HEK293 (cell line): ENCODE results near the gene SP6.

Experiments
- CTCF ChIA-PET: fragments of 350-600 bp; formaldehyde crosslinking; extraction: SDS; loops from one replicate; lab custom pipeline; 2021; ENCODE audit warnings: antibody characterized with exemption; lab: Yijun Ruan, JAX
- POLR2A ChIA-PET: fragments of 300-600 bp; formaldehyde crosslinking; extraction: SDS; loops from one replicate; lab custom pipeline; 2020; ENCODE audit warnings: antibody characterized with exemption, inconsistent platforms; lab: Yijun Ruan, JAX
- H3K27ac ChIP-seq: fragments of 200-500 bp; sonication (Bioruptor generic); 2 replicates; pipeline ENCODE4 v1.5.1; 2014; ENCODE audit warnings: low read depth, low read length, control low read depth, inconsistent platforms; ENCODE audit errors: extremely low read depth
- H3K36me3 ChIP-seq, 2 experiments: fragments of 200-500 bp in 1 of 2; sonication (Bioruptor generic) in 1 of 2; 1 replicate in 1 of 2; 2 replicates in 1 of 2; pipeline ENCODE4 v1.5.1; 2014 to 2017; ENCODE audit warnings: inconsistent platforms in 2 of 2, low read length in 2 of 2; ENCODE audit not compliant: control insufficient read depth in 2 of 2, insufficient read depth in 1 of 2
- H3K4me1 ChIP-seq: fragments of 200-500 bp; sonication (Bioruptor generic); 2 replicates; pipeline ENCODE4 v1.5.1; 2014; ENCODE audit warnings: mild to moderate bottlenecking, low read length, inconsistent platforms; ENCODE audit not compliant: control insufficient read depth, insufficient read depth
- H3K4me3 ChIP-seq: 2 replicates; pipeline ENCODE4 v1.5.1; 2011; ENCODE audit warnings: low read depth, mild to moderate bottlenecking, control low read depth, low read length, moderate library complexity
- H3K9me3 ChIP-seq: fragments of 200-500 bp; sonication (Bioruptor generic); 2 replicates; pipeline ENCODE4 v1.5.1; 2014; ENCODE audit warnings: low read depth, low read length, inconsistent platforms; ENCODE audit not compliant: control insufficient read depth, insufficient read depth
- EGR2 ChIP-seq: fragments of 450-650 bp; formaldehyde crosslinking; IDR thresholded peaks from 2 replicates; pipeline ENCODE4 v1.5.1; 2016; ENCODE audit warnings: low read depth, missing biosample characterization, missing genetic modification characterization
- GLIS1 ChIP-seq: fragments of 450-650 bp; formaldehyde crosslinking; IDR thresholded peaks from 2 replicates; pipeline ENCODE4 v1.5.1; 2016; ENCODE audit warnings: missing biosample characterization, missing genetic modification characterization
- MZF1 ChIP-seq: fragments of 450-650 bp; formaldehyde crosslinking; IDR thresholded peaks from 2 replicates; pipeline ENCODE4 v1.5.1; 2017; ENCODE audit warnings: missing biosample characterization, missing genetic modification characterization, borderline replicate concordance
- ZBTB1 ChIP-seq: fragments of 450-650 bp; formaldehyde crosslinking; IDR thresholded peaks from 2 replicates; pipeline ENCODE4 v1.5.1; 2016; ENCODE audit warnings: missing biosample characterization, missing genetic modification characterization
- ZBTB17 ChIP-seq: fragments of 450-650 bp; formaldehyde crosslinking; IDR thresholded peaks from 2 replicates; pipeline ENCODE4 v1.5.1; 2016; ENCODE audit warnings: missing biosample characterization, missing genetic modification characterization
- ZFP69B ChIP-seq: fragments of 450-650 bp; formaldehyde crosslinking; IDR thresholded peaks from 2 replicates; pipeline ENCODE4 v1.5.1; 2016; ENCODE audit warnings: missing biosample characterization, missing genetic modification characterization
- ZNF138 ChIP-seq: fragments of 450-650 bp; formaldehyde crosslinking; IDR thresholded peaks from 2 replicates; pipeline ENCODE4 v1.5.1; 2016; ENCODE audit warnings: missing biosample characterization, missing genetic modification characterization, borderline replicate concordance
- ZNF184 ChIP-seq: fragments of 450-650 bp; IDR thresholded peaks from 2 replicates; pipeline ENCODE4 v1.5.1; 2018; ENCODE audit warnings: missing biosample characterization, mild to moderate bottlenecking, missing genetic modification characterization
- ZNF24 ChIP-seq: fragments of 450-650 bp; formaldehyde crosslinking; IDR thresholded peaks from 2 replicates; pipeline ENCODE4 v1.5.1; 2016; ENCODE audit warnings: missing biosample characterization, missing genetic modification characterization
- ZNF311 ChIP-seq: fragments of 450-650 bp; formaldehyde crosslinking; IDR thresholded peaks from 2 replicates; pipeline ENCODE4 v1.5.1; 2017; ENCODE audit warnings: missing biosample characterization, missing genetic modification characterization, borderline replicate concordance
- ZNF354C ChIP-seq: fragments of 450-650 bp; formaldehyde crosslinking; IDR thresholded peaks from 2 replicates; pipeline ENCODE4 v1.5.1; 2016; ENCODE audit warnings: missing biosample characterization, missing genetic modification characterization, low read depth, borderline replicate concordance
- ZNF398 ChIP-seq: fragments of 450-650 bp; formaldehyde crosslinking; IDR thresholded peaks from 2 replicates; pipeline ENCODE4 v1.5.1; 2017; ENCODE audit warnings: missing biosample characterization, missing genetic modification characterization
- ZNF513 ChIP-seq: fragments of 450-650 bp; IDR thresholded peaks from 2 replicates; pipeline ENCODE4 v1.5.1; 2018; ENCODE audit warnings: missing biosample characterization, missing genetic modification characterization
- ZNF529 ChIP-seq: fragments of 450-650 bp; formaldehyde crosslinking; IDR thresholded peaks from 2 replicates; pipeline ENCODE4 v1.5.1; 2017; ENCODE audit warnings: missing genetic modification characterization, missing biosample characterization; ENCODE audit not compliant: insufficient replicate concordance
- ZNF558 ChIP-seq: fragments of 450-650 bp; formaldehyde crosslinking; IDR thresholded peaks from 2 replicates; pipeline ENCODE4 v1.5.1; 2016; ENCODE audit warnings: missing biosample characterization, missing genetic modification characterization
- ZNF560 ChIP-seq: fragments of 450-650 bp; formaldehyde crosslinking; IDR thresholded peaks from 2 replicates; pipeline ENCODE4 v1.5.1; 2017; ENCODE audit warnings: missing biosample characterization, missing genetic modification characterization, borderline replicate concordance
- ZSCAN23 ChIP-seq: fragments of 450-650 bp; formaldehyde crosslinking; IDR thresholded peaks from 2 replicates; pipeline ENCODE4 v1.5.1; 2016; ENCODE audit warnings: missing biosample characterization, missing genetic modification characterization
- TF ChIP-seq, protein P1 (sequence below): fragments of 450-650 bp; formaldehyde crosslinking; IDR thresholded peaks from 2 replicates; pipeline ENCODE4 v1.5.1; 2016; ENCODE audit warnings: missing biosample characterization, missing genetic modification characterization
- TF ChIP-seq, protein P2 (sequence below): fragments of 450-650 bp; formaldehyde crosslinking; optimal IDR thresholded peaks from 2 replicates; pipeline ENCODE3; 2016; ENCODE audit warnings: missing biosample characterization, mild to moderate bottlenecking, missing genetic modification characterization
- TF ChIP-seq, protein P3 (sequence below): fragments of 450-650 bp; formaldehyde crosslinking; IDR thresholded peaks from 2 replicates; pipeline ENCODE4 v1.5.1; 2016; ENCODE audit warnings: missing biosample characterization, missing genetic modification characterization
- TF ChIP-seq, protein P4 (sequence below): fragments of 450-650 bp; formaldehyde crosslinking; IDR thresholded peaks from 2 replicates; pipeline ENCODE4 v1.5.1; 2017; ENCODE audit warnings: missing biosample characterization, missing genetic modification characterization

Gene SP6

GRCh38 chr17:47877368-47878034, 26.5 kb upstream of the SP6 start:
- H3K9me3 ChIP-seq, result no peaks in the 10 kb centered on the region
- ChIA-PET CTCF (interaction anchor here (5.1 to 18.5 kb wide), 2 partner anchors 13 to 34 kb away, joined by 35 to 837 read pairs; partner anchors contain the start of genes SCRN2 and SP6), POLR2A (no interaction called here)
- H3K27ac ChIP-seq, result no peak overlapping the region
- H3K36me3 ChIP-seq, result no peaks in the 10 kb centered on the region
- no peaks in the 10 kb centered on the region; the same call in 1 of the 2 replicates for H3K4me1 ChIP-seq
- TF ChIP-seq ZNF398 (tag by site-specific recombination), result peak; percentile 37
- TF ChIP-seq GLIS1 (tag by site-specific recombination), result peak; percentile 65
- TF ChIP-seq, protein P1, sequence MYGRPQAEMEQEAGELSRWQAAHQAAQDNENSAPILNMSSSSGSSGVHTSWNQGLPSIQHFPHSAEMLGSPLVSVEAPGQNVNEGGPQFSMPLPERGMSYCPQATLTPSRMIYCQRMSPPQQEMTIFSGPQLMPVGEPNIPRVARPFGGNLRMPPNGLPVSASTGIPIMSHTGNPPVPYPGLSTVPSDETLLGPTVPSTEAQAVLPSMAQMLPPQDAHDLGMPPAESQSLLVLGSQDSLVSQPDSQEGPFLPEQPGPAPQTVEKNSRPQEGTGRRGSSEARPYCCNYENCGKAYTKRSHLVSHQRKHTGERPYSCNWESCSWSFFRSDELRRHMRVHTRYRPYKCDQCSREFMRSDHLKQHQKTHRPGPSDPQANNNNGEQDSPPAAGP (tag by site-specific recombination), result 0 out of 2 replicates have a peak, but pooled peaks have one; percentile 28
- no peak for TF ChIP-seq ZNF354C (tag by site-specific recombination)
- no peak for TF ChIP-seq ZNF184
- no peak for TF ChIP-seq ZBTB17
- TF ChIP-seq ZNF529 (tag by site-specific recombination), result no peak
- H3K4me3 ChIP-seq, result no peak overlapping the region

DNA sequence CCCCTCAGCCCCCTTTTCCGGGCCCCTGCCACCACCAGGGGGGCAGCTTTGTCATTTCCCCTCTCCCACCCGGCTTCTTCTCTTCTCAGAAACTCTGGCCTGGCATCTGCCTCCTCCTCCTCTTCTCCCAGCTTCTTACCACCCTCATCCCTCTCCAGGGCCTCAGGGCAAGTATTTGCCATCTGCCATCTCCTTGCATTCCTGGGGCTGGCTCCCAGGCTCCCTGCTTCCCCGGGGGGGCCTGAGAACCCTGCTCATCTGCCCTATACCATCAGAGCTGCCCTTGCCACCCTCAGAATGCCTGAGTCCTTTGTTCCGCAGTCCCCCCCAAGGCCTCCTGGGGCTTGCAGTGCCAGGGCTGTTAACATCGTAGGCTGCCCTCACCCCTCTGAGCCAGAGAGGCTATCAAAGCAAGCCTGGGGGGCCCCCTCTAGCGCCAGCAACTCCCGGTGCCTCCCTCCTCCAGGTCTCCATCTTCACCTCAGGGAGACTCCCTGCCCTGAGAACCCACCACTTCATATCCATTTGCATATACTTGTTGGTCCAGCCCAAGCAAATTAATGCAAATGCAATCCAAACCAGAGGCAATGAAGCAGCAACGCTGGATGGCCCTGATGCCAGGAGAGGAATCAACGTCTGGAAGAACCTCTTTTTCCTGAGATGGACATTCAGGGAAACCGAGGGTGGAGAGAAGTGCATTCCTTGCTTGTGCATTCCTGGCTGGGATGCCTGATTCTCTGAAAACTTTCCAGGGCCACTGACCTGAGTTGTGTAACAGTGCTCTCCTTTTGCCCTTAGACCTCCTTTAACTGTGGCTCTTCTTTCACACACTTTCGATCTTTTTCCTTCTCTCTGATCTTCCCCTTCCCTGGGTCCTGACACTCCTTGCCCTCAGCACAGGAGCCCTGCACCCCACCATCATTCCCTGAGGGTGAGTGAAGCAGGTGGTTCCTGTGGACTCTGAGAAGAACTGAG, 24.3 kb upstream of the SP6 start:
- CTCF ChIA-PET, result interaction anchor here (0.6 to 1.3 kb wide), 6 partner anchors 9 to 74 kb away, joined by 3 to 7 read pairs (median 4); partner anchors contain the start of gene SCRN2
- H3K27ac ChIP-seq, result no peak overlapping the region
- no peak overlapping the region for H3K4me3 ChIP-seq
- no peaks in the 10 kb centered on the region for H3K36me3 ChIP-seq
- POLR2A ChIA-PET, result no interaction called here
- no peaks in the 10 kb centered on the region for H3K9me3 ChIP-seq
- H3K4me1 ChIP-seq, result no peaks in the 10 kb centered on the region; the same call in 1 of the 2 replicates
- no peak for TF ChIP-seq MZF1 (tag by site-specific recombination)
- no peak for TF ChIP-seq ZBTB1 (tag by site-specific recombination)
- TF ChIP-seq ZNF560 (tag by site-specific recombination), result no peak
- TF ChIP-seq ZNF24 (tag by site-specific recombination), result no peak
- peak; percentile 96 for TF ChIP-seq GLIS1 (tag by site-specific recombination)
- TF ChIP-seq ZBTB17, result 0 out of 2 replicates have a peak, but pooled peaks have one; percentile 26
- no peak for TF ChIP-seq EGR2 (tag by site-specific recombination)
- no peak for TF ChIP-seq ZFP69B
- TF ChIP-seq, protein P2, sequence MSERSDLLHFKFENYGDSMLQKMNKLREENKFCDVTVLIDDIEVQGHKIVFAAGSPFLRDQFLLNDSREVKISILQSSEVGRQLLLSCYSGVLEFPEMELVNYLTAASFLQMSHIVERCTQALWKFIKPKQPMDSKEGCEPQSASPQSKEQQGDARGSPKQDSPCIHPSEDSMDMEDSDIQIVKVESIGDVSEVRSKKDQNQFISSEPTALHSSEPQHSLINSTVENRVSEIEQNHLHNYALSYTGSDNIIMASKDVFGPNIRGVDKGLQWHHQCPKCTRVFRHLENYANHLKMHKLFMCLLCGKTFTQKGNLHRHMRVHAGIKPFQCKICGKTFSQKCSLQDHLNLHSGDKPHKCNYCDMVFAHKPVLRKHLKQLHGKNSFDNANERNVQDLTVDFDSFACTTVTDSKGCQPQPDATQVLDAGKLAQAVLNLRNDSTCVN (tag by site-specific recombination), result no peak
- no peak for TF ChIP-seq ZNF513
- TF ChIP-seq ZNF558 (tag by site-specific recombination), result no peak
- TF ChIP-seq ZNF138 (tag by site-specific recombination), result no peak
- TF ChIP-seq, protein P3, sequence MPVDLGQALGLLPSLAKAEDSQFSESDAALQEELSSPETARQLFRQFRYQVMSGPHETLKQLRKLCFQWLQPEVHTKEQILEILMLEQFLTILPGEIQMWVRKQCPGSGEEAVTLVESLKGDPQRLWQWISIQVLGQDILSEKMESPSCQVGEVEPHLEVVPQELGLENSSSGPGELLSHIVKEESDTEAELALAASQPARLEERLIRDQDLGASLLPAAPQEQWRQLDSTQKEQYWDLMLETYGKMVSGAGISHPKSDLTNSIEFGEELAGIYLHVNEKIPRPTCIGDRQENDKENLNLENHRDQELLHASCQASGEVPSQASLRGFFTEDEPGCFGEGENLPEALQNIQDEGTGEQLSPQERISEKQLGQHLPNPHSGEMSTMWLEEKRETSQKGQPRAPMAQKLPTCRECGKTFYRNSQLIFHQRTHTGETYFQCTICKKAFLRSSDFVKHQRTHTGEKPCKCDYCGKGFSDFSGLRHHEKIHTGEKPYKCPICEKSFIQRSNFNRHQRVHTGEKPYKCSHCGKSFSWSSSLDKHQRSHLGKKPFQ (tag by site-specific recombination), result no peak
- TF ChIP-seq ZNF311 (tag by site-specific recombination), result no peak
- no peak for TF ChIP-seq ZSCAN23 (tag by site-specific recombination)
- TF ChIP-seq, protein P4, sequence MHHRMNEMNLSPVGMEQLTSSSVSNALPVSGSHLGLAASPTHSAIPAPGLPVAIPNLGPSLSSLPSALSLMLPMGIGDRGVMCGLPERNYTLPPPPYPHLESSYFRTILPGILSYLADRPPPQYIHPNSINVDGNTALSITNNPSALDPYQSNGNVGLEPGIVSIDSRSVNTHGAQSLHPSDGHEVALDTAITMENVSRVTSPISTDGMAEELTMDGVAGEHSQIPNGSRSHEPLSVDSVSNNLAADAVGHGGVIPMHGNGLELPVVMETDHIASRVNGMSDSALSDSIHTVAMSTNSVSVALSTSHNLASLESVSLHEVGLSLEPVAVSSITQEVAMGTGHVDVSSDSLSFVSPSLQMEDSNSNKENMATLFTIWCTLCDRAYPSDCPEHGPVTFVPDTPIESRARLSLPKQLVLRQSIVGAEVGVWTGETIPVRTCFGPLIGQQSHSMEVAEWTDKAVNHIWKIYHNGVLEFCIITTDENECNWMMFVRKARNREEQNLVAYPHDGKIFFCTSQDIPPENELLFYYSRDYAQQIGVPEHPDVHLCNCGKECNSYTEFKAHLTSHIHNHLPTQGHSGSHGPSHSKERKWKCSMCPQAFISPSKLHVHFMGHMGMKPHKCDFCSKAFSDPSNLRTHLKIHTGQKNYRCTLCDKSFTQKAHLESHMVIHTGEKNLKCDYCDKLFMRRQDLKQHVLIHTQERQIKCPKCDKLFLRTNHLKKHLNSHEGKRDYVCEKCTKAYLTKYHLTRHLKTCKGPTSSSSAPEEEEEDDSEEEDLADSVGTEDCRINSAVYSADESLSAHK, result no peak
